GM12891 (cell line): ENCODE results near the gene NHSL1.

Experiments used
- POLR2A ChIP-seq: IDR thresholded peaks from 2 replicates; pipeline ENCODE4 v1.6.1; 2011; ENCODE audit warnings: low read depth, low read length, control low read depth
- POLR2AphosphoS5 ChIP-seq: IDR thresholded peaks from 2 replicates; pipeline ENCODE4 v1.6.1; 2011; ENCODE audit warnings: low read depth, low read length, control low read depth
- POU2F2 ChIP-seq: IDR thresholded peaks from 2 replicates; pipeline ENCODE4 v1.6.1; 2011; ENCODE audit warnings: low read depth, mild to moderate bottlenecking, control low read depth, low read length, moderate library complexity
- SPI1 ChIP-seq: IDR thresholded peaks from 2 replicates; pipeline ENCODE4 v1.6.1; 2011; ENCODE audit warnings: low read depth, low read length, control low read depth
- TAF1 ChIP-seq: IDR thresholded peaks from 2 replicates; pipeline ENCODE4 v1.6.1; 2011; ENCODE audit warnings: low read depth, low read length, control low read depth

- TF ChIP-seq TAF1 (no peak), POLR2A (no peak), POLR2AphosphoS5 (no peak), SPI1 (no peak), POU2F2 (no peak)
These were observed 15.7 kb upstream of the NHSL1 start for GRCh38 chr6:138514860-138515540.
